SU-DHL-6 (cell line): Measurements from ENCODE around the gene FCHSD1.

Experiments used
- H2AFZ ChIP-seq: fragments of 200-600 bp; sonication (generic); 2 replicates; pipeline ENCODE4 v1.6.1; 2014; ENCODE audit warnings: low read depth, mild to moderate bottlenecking, moderate library complexity, mixed read lengths, antibody characterized with exemption, low read length; ENCODE audit not compliant: severe bottlenecking
- H3F3A ChIP-seq: fragments of 200-600 bp; shearing (Covaris generic); 2 replicates; pipeline ENCODE4 v1.6.0; 2016; ENCODE audit warnings: antibody characterized with exemption, mild to moderate bottlenecking; ENCODE audit not compliant: insufficient read depth
- H3K27ac ChIP-seq: fragments of 200-600 bp; sonication (generic); 2 replicates; pipeline ENCODE4 v1.5.1; 2016; ENCODE audit warnings: low read depth, mild to moderate bottlenecking, low read length, moderate library complexity, mixed read lengths
- H3K27me3 ChIP-seq: fragments of 200-600 bp; sonication (generic), shearing (Covaris generic); 2 replicates; pipeline ENCODE4 v1.6.0; 2014; ENCODE audit warnings: mild to moderate bottlenecking, low read length
- H3K36me3 ChIP-seq: fragments of 200-600 bp; sonication (generic); 2 replicates; pipeline ENCODE4 v1.6.1; 2014; ENCODE audit warnings: mild to moderate bottlenecking, low read length, mixed read lengths
- H3K4me2 ChIP-seq: fragments of 300-600, 200-600 bp; shearing (Covaris generic), sonication (generic); 2 replicates; pipeline ENCODE4 v1.6.0; 2014; ENCODE audit warnings: low read length, low read depth, mild to moderate bottlenecking; ENCODE audit not compliant: poor library complexity, severe bottlenecking
- H3K4me3 ChIP-seq: fragments of 200-600 bp; sonication (generic); 2 replicates; pipeline ENCODE4 v1.5.1; 2014; ENCODE audit warnings: antibody characterized with exemption, low read length, mild to moderate bottlenecking, mixed read lengths; ENCODE audit not compliant: insufficient read depth, poor library complexity, severe bottlenecking
- H3K79me2 ChIP-seq: fragments of 200-600 bp; sonication (generic); 2 replicates; pipeline ENCODE4 v1.6.1; 2014; ENCODE audit warnings: mild to moderate bottlenecking, low read length, moderate library complexity; ENCODE audit not compliant: insufficient read depth
- H3K9ac ChIP-seq: fragments of 200-600 bp; sonication (generic); 2 replicates; pipeline ENCODE4 v1.7.0; 2014; ENCODE audit warnings: mild to moderate bottlenecking, low read length
- H3K9me2 ChIP-seq: fragments of 200-600 bp; sonication (generic); replicated peaks from 2 replicates; pipeline ENCODE4 v1.6.1; 2014; ENCODE audit warnings: low read length; ENCODE audit not compliant: insufficient read depth
- H3K9me3 ChIP-seq: fragments of 200-600 bp; sonication (generic); 2 replicates; pipeline ENCODE4 v1.6.1; 2014; ENCODE audit warnings: low read length, mixed read lengths; ENCODE audit not compliant: insufficient read depth
- H4K20me1 ChIP-seq: fragments of 200-600 bp; sonication (generic); 2 replicates; pipeline ENCODE4 v1.6.1; 2014; ENCODE audit warnings: low read depth, mild to moderate bottlenecking, antibody characterized with exemption, low read length, moderate library complexity, mixed read lengths
- CTCF ChIP-seq: fragments of 200-600 bp; sonication (generic); IDR thresholded peaks from one replicate; pipeline ENCODE4 v1.5.1; 2017; ENCODE audit warnings: antibody characterized with exemption, mild to moderate bottlenecking, low read length, moderate library complexity; ENCODE audit not compliant: insufficient read depth, poor library complexity, severe bottlenecking
- EZH2phosphoT487 ChIP-seq: fragments of 200-600 bp; sonication (generic), shearing (Covaris generic); conservative IDR thresholded peaks from 2 replicates; pipeline ENCODE4 v1.6.1; 2018; ENCODE audit warnings: mild to moderate bottlenecking, antibody characterized with exemption, low read length, moderate library complexity, mixed read lengths

Gene FCHSD1

GRCh38 chr5:141681695-141682641, 30.8 kb upstream of the FCHSD1 start, which contains the start of gene ARAP3:
Gene ARAP3, minus strand, starts transcription at chr5:141682230. Its CDS starts 1,744 bp downstream, at chr5:141680486.
- Histone ChIP-seq H3K9me3 (no peaks in the 10 kb centered on the region), H3K9ac (no peak within 1 kb of the TSS), H3K27ac (no peak within 1 kb of the TSS), H3K4me2 (no peak within 1 kb of the TSS), H3K9me2 (no peaks in the 10 kb centered on the region), H3K4me3 (no peak within 1 kb of the TSS), H4K20me1 (no peaks in the 10 kb centered on the region), H3F3A (no peaks in the 10 kb centered on the region), H3K79me2 (no peaks in the 10 kb centered on the region), H2AFZ (no peak within 1 kb of the TSS), H3K36me3 (no peaks in the 10 kb centered on the region), H3K27me3 (no peaks in the 10 kb centered on the region)
- TF ChIP-seq CTCF (no peak), EZH2phosphoT487 (no peak)

GRCh38 chr5:141681295-141681694, 30.1 kb upstream of the FCHSD1 start:
- H3F3A ChIP-seq, result no peaks in the 10 kb centered on the region
- H3K27ac ChIP-seq, result no peak overlapping the region
- H3K9me2 ChIP-seq, result no peaks in the 10 kb centered on the region
- no peak for TF ChIP-seq CTCF
- no peak for TF ChIP-seq EZH2phosphoT487
- H3K4me2 ChIP-seq, result no peak overlapping the region
- no peaks in the 10 kb centered on the region for H3K27me3 ChIP-seq
- H4K20me1 ChIP-seq, result no peaks in the 10 kb centered on the region
- H2AFZ ChIP-seq, result no peak overlapping the region
- no peak overlapping the region for H3K4me3 ChIP-seq
- H3K9me3 ChIP-seq, result no peaks in the 10 kb centered on the region
- H3K9ac ChIP-seq, result no peak overlapping the region
- H3K79me2 ChIP-seq, result no peaks in the 10 kb centered on the region
- no peaks in the 10 kb centered on the region for H3K36me3 ChIP-seq

- Histone ChIP-seq H3K9me2 (no peaks in the 10 kb centered on the region), H3K9me3 (no peaks in the 10 kb centered on the region), H2AFZ (no peak overlapping the region), H3K27ac (no peak overlapping the region), H4K20me1 (no peaks in the 10 kb centered on the region), H3K4me3 (no peak overlapping the region), H3K4me2 (no peak overlapping the region), H3K79me2 (no peaks in the 10 kb centered on the region), H3F3A (no peaks in the 10 kb centered on the region), H3K9ac (no peak overlapping the region), H3K27me3 (no peaks in the 10 kb centered on the region), H3K36me3 (no peaks in the 10 kb centered on the region)
- no peak for TF ChIP-seq EZH2phosphoT487
Measured at GRCh38 chr5:141680751-141681201, 29.6 kb upstream of the FCHSD1 start.

GRCh38 chr5:141680178-141680577, 29.0 kb upstream of the FCHSD1 start:
- Histone ChIP-seq H3K4me3 (no peak overlapping the region), H3K36me3 (no peaks in the 10 kb centered on the region), H3K4me2 (no peak overlapping the region), H3K9me2 (no peaks in the 10 kb centered on the region), H4K20me1 (no peaks in the 10 kb centered on the region), H3K9ac (no peak overlapping the region), H3F3A (no peaks in the 10 kb centered on the region), H3K9me3 (no peaks in the 10 kb centered on the region), H3K27me3 (no peaks in the 10 kb centered on the region), H2AFZ (no peak overlapping the region), H3K27ac (no peak overlapping the region), H3K79me2 (no peaks in the 10 kb centered on the region)
- no peak for TF ChIP-seq CTCF
- TF ChIP-seq EZH2phosphoT487, result no peak
